ENCODE data around the gene MAD1L1.

DNA sequence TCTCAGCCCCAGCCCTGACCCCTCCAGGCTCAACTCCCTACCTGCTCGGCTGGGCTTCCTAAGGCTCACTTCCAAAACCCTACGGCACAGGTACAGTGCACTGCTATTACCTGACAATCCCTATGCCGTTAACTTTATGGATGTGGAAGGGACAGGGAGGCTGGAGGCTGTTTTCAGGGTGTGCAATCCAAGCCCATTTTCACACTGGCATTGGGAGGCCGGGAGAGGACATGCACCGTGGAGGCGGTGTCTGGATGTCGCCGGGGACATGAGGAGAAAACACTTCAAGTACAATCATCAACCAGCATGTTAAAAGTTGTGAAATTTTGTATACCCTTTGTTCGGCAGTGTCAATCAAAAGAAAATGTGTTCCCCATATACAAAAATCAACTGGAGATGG, 80.1 kb downstream of the MAD1L1 start:
- TF ChIP-seq, protein P1, sequence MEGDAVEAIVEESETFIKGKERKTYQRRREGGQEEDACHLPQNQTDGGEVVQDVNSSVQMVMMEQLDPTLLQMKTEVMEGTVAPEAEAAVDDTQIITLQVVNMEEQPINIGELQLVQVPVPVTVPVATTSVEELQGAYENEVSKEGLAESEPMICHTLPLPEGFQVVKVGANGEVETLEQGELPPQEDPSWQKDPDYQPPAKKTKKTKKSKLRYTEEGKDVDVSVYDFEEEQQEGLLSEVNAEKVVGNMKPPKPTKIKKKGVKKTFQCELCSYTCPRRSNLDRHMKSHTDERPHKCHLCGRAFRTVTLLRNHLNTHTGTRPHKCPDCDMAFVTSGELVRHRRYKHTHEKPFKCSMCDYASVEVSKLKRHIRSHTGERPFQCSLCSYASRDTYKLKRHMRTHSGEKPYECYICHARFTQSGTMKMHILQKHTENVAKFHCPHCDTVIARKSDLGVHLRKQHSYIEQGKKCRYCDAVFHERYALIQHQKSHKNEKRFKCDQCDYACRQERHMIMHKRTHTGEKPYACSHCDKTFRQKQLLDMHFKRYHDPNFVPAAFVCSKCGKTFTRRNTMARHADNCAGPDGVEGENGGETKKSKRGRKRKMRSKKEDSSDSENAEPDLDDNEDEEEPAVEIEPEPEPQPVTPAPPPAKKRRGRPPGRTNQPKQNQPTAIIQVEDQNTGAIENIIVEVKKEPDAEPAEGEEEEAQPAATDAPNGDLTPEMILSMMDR (IDR thresholded peaks at IDR 0.05; ENCODE audit: low read depth, low read length, poor library complexity, severe bottlenecking), result no peak
- TF ChIP-seq EZH2phosphoT487 (IDR thresholded peaks at IDR 0.05; ENCODE audit: borderline replicate concordance, low read length), result no peak
